Left lobe of liver (tissue), 2 donors: Measurements from ENCODE around the gene PSMD13. TPM values are rescaled to one million over a fixed set of nuclear protein-coding genes. Genes with fewer than 3 reads are reported as not detected.
"Not testable (repeated sequence)": the region's sequence is repeated elsewhere in the genome, so short reads cannot be mapped to it uniquely, and the experiment has no call there.

ENCODE experiments used
- ATAC-seq: fragments of 200-7000 bp; cut with Tn5 transposase; one replicate; pipeline ENCODE4 v1.9.1; 2020; ENCODE audit warnings: mild to moderate bottlenecking, moderate library complexity
- DNase-seq: peaks from one replicate; pipeline ENCODE4 v3.0.0-alpha.2; 2020; ENCODE audit warnings: low spot score
- total RNA-seq: library from RNA; stranded (reverse); gene quantifications from one replicate; pipeline ENCODE4 v1.2.1, GENCODE V29; 2021
- donor health status: DM: no; HTN: no; CAD: no; lungs with moderate emphysema.
- donor health status: DM: no; HTN: yes; CAD: no.

PSMD13 gene
- total RNA-seq, 1 donor from 2014 or later, result 49.5 TPM

GRCh38 chr11:216081-216974 is 20.4 kb upstream of the PSMD13 start:
- no peak for DNase-seq
- ATAC-seq, result no peak

DNA sequence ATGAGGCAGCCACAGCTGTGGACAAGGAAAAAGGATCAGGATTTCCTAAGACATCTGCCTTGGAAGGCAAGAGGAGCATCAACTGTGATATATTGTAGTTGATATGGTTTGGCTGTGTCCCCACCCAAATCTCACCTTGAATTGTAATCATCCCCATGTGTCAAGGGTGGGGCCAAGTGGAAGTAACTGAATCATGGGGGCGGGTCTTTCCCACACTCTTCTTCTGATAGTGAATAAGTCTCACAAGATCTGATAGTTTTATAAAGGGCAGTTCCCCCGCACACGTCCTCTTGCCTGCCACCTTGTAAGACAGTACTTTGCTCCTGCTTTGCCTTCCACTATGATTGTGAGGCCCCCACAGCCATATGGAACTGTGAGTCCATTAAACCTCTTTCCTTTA is 19.1 kb upstream of the PSMD13 start:
- DNase-seq, result no peak
- ATAC-seq, result no peak

DNA sequence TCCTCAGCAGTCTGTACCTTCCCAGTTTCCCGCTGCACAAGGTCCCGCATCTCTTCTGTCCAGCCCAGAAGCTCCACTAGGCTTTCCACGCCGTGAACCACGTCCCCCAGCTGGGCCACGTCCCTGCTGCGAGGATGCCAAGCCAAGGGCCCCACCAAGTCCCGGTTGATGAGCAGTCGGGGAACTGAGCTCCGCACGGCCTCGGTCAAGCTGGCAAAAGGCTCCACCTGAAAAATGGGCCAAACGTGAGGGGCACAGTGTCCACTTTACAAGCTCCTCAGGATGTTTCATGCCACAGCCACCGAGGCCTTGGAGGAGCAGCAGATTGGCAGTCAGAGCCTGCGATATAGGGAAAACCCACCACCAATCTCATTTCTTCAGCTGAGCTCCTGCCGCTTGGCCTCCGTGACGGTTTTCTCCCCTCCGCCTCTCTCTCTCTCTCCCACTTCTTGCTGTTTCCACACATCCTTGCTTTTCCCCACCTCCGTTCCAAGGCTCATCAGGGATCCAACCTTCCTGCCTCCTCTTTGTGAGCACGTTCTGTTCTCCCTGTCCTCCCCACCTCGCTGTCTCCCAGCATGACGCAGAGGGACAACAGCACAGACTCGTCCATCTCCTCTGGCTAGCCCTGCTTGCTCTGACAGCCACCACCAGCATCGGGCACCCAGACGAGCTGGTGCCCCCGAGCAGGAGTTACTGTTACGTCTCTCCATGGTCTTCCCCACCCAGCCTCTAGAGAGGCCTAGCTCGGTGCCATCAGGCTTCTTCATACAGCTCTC is 17.8 kb upstream of the PSMD13 start:
- DNase-seq (peak; percentile 36), ATAC-seq (no peak)

GRCh38 chr11:220641-221215 is 16.0 kb upstream of the PSMD13 start:
- ATAC-seq, result not testable (repeated sequence)

DNA sequence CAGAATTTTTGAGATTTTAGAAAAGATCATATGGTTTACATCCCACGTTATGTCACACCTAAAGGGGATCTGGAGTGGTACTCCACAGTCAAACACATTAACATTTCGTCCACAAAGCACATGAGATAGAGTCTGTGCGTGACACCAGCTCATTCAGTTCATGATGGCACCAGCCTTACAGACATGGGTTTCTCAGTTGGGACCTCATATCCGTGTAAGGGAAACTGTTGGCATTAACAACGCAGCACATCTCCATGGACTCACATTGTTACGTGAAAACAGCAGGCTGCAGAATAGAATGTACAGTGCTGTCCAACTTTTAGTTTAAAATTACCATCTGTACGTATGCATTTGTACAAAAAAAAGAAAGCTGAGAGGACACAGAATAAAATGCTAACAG is 15.2 kb upstream of the PSMD13 start:
- ATAC-seq, result no peak
- DNase-seq, result no peak

More at GRCh38 chr11:220641-221215, 16.0 kb upstream of the PSMD13 start:
- not testable (repeated sequence) for DNase-seq

GRCh38 chr11:221998-222789 is 14.6 kb upstream of the PSMD13 start:
- no peak for ATAC-seq
- DNase-seq, result no peak

- ATAC-seq (no peak), DNase-seq (peak; percentile 29)
These were observed 13.6 kb upstream of the PSMD13 start for GRCh38 chr11:223026-223789.

DNA sequence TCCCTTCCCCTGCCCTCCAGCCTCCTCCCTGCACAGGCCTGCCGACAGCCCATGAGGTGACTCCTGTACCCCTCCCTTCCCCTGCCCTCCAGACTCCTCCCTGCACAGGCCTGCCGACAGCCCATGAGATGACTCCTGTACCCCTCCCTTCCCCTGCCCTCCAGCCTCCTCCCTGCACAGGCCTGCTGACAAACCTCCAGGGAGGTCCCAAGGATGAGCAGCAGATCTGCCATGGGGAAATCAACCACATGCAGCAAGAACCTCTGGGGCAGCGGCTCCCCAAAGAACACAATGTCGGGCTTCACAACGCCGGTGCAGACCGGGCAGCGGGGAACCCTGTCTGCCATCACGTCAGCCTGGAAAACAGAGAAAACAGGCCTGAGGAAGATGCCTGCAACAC is 12.9 kb upstream of the PSMD13 start:
- peak; percentile 38 for DNase-seq
- ATAC-seq, result no peak

DNA sequence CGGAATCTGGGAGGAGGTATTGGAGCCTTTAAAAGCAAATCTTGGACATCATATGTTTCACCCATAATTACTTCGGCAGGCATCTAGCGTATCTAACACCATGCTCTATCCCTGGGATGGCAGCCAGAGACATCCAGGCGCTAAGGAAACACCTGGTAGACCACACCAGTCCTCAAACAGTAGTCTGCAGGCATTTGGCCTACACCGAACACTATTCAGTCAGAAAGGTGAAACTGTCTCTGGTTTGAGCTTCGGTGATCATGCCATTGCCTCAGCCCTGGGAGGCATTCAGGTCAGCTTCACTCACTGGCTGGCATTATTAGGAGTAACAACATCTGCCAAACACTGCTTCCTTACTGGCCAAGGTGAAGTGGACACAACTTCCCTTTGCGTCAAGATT is 12.4 kb upstream of the PSMD13 start:
- DNase-seq (no peak), ATAC-seq (no peak)

GRCh38 chr11:225734-226453 is 10.9 kb upstream of the PSMD13 start:
- DNase-seq, result no peak
- ATAC-seq, result no peak

GRCh38 chr11:227824-228379 is 8.9 kb upstream of the PSMD13 start:
- peak; percentile 15 for DNase-seq
- ATAC-seq, result no peak

- ATAC-seq (no peak), DNase-seq (peak; percentile 37)
These were observed 6.3 kb upstream of the PSMD13 start for GRCh38 chr11:230431-230830.

GRCh38 chr11:232783-233565 is 3.8 kb upstream of the PSMD13 start:
- no peak for DNase-seq
- no peak for ATAC-seq

DNA sequence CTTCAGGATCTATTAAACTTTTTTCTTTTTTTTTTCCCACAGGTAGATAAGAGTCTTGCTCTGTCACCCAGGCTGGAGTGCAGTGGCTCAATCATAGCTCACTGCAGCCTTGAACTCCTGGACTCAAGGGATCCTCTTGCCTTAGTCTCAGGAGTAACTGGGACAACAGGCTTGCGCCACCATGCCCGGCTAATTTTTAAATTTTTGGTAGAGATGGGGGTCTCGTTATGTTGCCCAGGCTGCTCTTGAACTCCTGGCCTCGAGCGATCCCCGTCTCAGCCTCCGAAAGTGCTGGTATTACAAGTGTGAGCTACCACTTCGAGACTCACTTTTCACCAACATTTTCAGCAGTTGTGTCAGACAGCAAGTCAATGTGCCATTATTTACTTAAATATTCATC is 1.6 kb upstream of the PSMD13 start:
- DNase-seq (no peak), ATAC-seq (no peak)

DNA sequence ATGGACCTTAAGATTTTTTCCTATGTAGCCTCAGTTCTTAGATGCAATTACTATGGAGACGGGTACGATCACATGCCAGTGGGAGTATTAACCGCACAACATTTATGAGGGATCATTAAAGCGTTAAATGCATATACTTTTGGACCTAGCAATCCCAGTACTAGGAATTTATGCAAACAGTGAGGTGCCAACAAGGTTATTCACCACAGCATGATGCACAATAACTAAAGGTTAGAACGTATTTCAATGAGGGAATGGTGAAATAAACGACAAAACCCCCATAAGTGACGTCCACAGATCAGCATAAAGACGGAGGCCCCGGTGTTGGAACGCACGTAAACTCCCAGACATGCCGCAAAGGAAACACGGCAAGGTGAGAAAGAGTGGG is 1.2 kb upstream of the PSMD13 start:
- no peak for DNase-seq
- peak; percentile 7 for ATAC-seq

GRCh38 chr11:235997-236773 is 591 bp upstream of the PSMD13 start, which contains the start of gene SIRT3:
SIRT3 (minus strand) TSS chr11:236342; CDS start chr11:236328, 14 bp downstream.
- DNase-seq, result peak; percentile 89
- peak; percentile 93 for ATAC-seq

DNA sequence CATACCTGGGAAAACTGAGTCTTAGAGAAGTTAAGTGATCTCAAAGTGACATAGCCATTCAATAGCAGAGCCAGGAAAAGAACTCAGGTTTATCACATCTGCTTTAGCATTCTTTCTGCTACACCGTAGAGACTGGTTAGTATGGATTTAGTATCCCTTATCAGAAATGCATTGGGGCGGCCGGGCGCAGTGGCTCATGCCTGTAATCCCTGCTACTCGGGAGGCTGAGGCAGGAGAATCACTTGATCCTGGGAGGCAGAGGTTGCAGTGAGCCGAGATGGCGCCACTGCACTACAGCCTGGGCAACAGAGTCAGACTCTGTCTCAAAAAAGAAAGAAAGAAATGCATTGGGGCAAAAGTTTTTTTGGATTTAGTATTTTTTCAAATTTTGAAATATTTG is 1.6 kb downstream of the PSMD13 start:
- DNase-seq, ATAC-seq: not testable (repeated sequence)
